EL (cell line): ENCODE measurements around the gene CCDC102B.
A peak's percentile ranks its signal among the peaks of the same experiment; 100 is the strongest.
"Not testable (repeated sequence)": the region's sequence is repeated elsewhere in the genome, so short reads cannot be mapped to it uniquely, and the experiment has no call there.

Source experiments
- DNase-seq: peaks from one replicate; pipeline ENCODE4 v3.0.0-alpha.2; 2016

CCDC102B gene

DNA sequence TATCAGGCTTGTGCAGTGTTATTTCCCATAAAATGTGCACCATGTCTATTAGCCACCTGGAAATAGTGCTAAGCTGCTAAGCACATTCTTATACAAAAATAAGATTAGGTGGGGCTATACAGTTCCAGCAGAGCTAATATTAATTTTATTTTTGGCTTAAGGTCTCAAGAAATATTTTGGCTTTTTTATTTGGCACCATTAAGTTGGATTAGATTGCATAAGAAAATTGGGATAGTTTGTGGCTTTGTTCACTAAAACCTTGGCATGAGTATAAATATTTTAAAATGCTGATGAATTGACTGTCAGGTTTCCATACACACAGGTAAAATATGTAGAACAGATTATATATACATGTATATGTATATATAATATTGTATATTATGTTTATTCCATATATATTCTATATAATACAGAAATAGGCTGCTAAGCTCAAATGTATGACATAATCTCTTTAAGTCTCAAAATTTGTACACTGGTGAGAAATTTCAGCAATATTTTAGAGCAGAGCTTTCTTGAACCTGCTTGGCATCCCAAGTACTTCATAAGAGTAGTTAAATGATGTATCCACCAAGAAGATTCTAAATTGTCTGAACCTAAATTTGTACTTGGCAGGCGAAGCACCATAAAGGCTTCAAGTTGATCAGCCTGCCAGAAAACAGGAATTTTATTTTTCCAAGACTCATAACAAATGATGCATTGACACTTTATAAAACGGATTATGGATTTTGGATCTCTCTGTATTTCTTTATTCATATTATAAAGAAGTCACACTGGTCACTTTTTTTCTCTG is 32.6 kb downstream of the CCDC102B start:
- no peak for DNase-seq

DNA sequence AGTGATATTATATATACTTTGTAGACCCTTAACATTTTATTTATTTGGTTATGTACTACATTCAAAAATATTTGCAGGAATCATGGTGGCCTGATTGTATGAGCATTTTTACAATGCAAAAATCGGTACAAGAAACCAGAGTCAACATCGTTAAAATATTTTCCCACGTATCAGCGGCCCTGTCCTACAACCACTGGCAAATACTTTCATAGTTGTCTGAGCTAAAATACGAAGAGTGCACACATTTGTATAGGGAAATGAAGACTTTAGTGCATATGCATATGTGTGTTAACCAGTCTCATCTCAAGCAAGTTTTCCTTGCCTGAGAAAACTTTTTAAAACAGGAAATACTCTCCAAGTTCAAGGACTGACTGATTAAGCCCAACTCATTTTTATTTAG is 35.9 kb downstream of the CCDC102B start:
- DNase-seq: peak; percentile 13

- DNase-seq: peak; percentile 67
These were observed 40.0 kb downstream of the CCDC102B start for GRCh38 chr18:68837665-68838451.

DNA sequence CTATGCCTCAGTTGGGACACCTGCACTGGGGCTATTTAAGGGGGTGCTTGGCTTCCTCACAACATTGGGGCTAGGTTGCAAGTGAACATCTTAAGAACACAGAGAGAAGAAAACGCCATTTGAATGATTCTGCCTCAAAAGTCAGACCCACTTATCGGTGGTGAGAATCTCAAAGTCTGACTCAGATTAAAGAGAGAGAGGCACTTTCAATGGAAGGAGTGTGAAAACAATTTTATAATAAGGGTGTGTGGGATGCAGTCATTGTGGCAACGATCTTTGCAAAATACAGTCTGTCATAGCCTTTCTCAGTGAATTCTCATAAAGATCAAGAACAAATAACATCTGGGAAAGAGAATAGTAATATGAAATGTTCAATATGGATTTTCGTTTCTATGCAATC is 41.8 kb downstream of the CCDC102B start:
- peak; percentile 14 for DNase-seq

DNA sequence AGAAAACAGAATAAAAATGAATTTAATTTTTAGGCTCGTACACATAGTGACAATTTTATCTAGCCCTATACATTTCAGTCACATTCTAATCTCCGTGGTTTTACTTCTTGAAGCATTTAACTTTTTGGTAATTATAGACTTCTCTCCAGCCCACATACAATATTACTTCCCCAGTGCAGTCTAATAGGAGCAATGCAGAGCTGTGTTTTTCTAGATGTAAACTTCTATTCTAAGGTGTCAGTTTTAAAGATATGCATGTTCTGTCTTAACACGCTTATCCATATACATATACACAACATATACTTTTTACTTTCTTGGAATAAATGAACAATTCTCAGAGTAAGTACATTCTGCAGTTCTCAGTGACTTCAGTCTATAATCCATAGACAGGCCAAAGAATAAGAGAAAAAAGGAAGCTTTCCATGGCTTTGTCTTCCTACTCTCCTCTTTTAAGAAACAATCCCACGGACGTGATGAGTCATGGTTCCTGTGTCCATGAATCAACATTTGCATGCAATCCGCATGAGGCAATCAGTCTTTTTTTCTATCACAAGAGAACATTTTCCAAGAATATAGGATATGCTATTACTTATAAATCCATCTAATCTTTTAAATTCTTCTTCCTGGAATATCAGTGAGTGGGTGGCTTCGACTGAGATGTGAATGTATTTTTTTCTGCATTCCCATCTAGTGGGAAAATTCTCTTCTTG is 42.8 kb downstream of the CCDC102B start:
- DNase-seq: peak; percentile 91

DNA sequence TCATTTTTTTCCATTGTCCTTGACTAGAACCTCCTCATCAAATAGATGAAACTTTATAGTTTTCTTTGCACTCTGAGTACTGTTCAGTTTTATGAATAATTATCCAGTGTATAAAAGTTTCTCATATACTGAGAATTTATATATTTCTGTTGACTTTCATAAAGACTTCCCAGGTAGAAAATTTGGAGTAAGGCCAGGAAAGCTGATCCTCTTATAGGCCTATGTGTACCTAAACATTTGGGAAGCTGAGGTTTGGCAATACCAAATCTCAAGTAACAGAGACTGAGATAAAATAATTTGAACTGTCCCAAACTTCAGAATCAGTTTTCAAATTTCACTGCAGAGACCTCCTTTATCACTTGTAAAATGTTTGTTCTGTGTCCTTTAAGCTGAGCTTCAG is 43.4 kb downstream of the CCDC102B start:
- peak; percentile 29 for DNase-seq

DNA sequence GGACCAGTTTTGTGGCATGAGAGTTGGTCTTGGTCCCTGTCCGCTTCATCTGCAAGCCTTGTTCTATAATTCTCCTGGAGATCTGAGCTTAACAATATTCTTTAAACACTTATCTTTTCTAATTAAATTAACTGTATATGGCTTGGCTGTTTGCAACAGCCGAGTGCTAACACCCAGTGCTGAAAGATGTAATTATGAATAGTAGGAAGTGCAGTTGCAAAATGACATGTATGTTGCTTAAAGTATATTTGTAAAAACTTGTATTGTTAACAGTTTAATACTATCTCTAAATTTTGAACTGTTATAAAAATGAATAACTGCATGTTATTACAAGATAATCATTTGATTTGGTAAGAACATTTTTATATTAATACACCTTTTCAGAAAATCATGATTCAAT is 45.1 kb downstream of the CCDC102B start:
- no peak for DNase-seq

GRCh38 chr18:68843473-68844089 is 45.7 kb downstream of the CCDC102B start:
- no peak for DNase-seq

DNA sequence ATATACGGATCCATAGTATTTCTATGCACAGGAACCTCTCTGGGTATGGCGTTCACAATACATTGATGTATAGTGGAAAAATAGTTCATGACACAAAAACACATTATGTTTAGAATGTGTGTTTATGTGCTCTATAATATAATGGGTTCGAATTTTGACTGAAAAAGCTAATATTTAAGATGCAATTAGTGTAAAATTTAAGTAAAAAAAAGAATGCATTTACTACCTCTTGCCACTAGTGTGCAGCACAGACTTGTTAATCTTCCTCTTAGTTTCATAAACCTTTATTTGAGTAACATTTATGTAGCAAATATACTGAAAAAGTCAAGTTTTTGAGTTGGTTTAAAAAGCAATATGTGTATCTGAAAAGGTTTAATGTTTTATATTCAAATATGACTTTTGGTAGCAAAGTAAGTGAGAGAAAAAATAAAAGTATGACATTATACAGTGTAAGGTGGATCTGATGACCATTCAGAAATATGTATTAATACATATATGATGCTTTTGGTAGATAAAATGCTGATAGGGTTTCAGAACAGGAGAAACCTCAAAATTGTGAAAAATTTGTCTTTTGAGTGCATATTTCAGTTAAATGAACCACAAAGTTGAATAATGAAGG is 49.4 kb downstream of the CCDC102B start:
- DNase-seq: peak; percentile 9

GRCh38 chr18:68848242-68848641 is 50.4 kb downstream of the CCDC102B start:
- no peak for DNase-seq

GRCh38 chr18:68854786-68855391 is 57.0 kb downstream of the CCDC102B start:
- no peak for DNase-seq

DNA sequence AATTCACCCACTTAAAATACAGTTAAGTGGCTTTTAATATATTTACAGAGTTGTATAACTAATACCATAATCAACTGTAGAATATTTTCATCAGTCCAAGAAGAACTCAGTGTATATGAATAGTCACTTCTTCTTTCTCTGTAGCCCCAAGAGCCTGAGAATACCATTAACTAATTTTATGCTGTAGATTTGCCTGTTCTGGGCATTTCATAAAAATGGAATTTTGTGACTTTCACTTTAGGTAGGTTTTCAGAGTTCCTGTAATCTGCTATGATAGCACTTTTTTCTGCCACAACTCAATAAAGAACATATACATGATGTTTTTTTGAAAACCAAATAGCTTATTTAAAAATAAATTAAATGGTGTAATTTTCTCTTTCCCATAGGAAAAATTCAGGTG is 57.6 kb downstream of the CCDC102B start:
- no peak for DNase-seq

- DNase-seq: no peak
These were observed 63.5 kb downstream of the CCDC102B start for GRCh38 chr18:68861365-68861764.

GRCh38 chr18:68865021-68865420 is 67.1 kb downstream of the CCDC102B start:
- DNase-seq: no peak

DNA sequence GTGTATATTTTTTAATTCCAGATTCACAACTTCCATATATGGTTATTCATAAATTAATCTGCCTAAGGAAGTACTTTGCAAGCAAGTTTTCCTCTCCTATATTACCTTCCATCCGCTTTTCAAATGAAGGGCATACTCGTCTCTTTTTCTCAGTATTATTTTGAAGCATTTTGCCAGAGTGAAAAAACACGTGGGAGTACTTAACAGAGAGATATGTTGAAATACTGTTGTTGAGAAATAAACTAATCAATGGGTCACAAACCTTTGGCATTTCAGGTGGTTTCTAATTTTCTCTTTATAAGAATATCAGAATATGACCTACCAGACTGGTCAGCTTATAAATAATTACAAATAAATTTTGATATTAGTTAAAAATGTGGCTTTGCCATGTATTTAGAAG is 67.6 kb downstream of the CCDC102B start:
- DNase-seq: no peak

- no peak for DNase-seq
These were observed 75.1 kb downstream of the CCDC102B start for GRCh38 chr18:68873003-68873402.

GRCh38 chr18:68874361-68874760 is 76.5 kb downstream of the CCDC102B start:
- DNase-seq: no peak

GRCh38 chr18:68879947-68880346 is 82.1 kb downstream of the CCDC102B start:
- not testable (repeated sequence) for DNase-seq

- no peak for DNase-seq
These were observed 89.5 kb downstream of the CCDC102B start for GRCh38 chr18:68887410-68887809.

- DNase-seq: no peak
These were observed 95.5 kb downstream of the CCDC102B start for GRCh38 chr18:68893354-68893753.

DNA sequence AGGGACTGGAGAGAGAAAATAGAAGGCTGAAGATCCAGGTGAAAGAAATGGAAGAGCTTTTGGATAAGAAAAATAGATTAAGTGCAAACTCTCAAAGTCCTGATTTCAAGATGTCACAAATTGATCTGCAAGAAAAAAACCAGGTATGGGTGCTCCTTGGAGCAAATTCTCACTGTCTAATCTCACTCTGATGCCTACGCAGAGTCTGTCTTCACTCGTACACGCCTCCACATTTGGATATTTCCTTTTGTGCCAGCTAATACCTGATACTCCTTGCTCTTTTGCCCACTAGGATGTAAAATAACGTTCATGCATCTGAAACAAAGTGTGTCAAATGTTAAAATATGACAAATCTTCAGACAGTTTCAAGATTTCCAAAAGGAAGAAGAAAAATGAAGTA is 99.4 kb downstream of the CCDC102B start:
- DNase-seq: no peak

- no peak for DNase-seq
These were observed 111.7 kb downstream of the CCDC102B start for GRCh38 chr18:68909579-68909978.
